IMR-90 (cell line): ENCODE measurements around the gene VAV3. TPM values are rescaled to one million over a fixed set of nuclear protein-coding genes. Genes with fewer than 3 reads are reported as not detected.

ENCODE experiments used
- ATAC-seq: fragments of 200-7000 bp; cut with Tn5 transposase; 2 replicates; pipeline ENCODE4 v1.9.1; 2020; ENCODE audit warnings: low read depth, mild to moderate bottlenecking, moderate library complexity
- BruUV-seq: library from RNA; stranded (reverse); fragments of 400-500 nt; replicated peaks from 2 replicates; lab custom pipeline; 2021; lab: Mats Ljungman, UMichigan
- CTCF ChIA-PET: fragments of 300-600 bp; formaldehyde crosslinking; extraction: SDS; loops from one replicate; lab custom pipeline; 2021; ENCODE audit warnings: antibody characterized with exemption; lab: Yijun Ruan, JAX
- POLR2A ChIA-PET: fragments of 300-600 bp; sonication (Branson Sonifier 250); formaldehyde crosslinking; loops from one replicate; lab custom pipeline; 2022; ENCODE audit warnings: antibody characterized with exemption; ENCODE audit not compliant: unreplicated experiment; lab: Charles Lee
- DNase-seq: peaks from one replicate; pipeline ENCODE4 v3.0.0; 2013
- H2AFZ ChIP-seq: replicated peaks from 2 replicates; pipeline ENCODE3; 2013; ENCODE audit warnings: low read length, mild to moderate bottlenecking; ENCODE audit not compliant: poor library complexity
- H2AK5ac ChIP-seq: 2 replicates; pipeline ENCODE4 v1.6.1; 2013; ENCODE audit warnings: low read depth, low read length, inconsistent platforms
- H2AK9ac ChIP-seq: replicated peaks from 2 replicates; pipeline ENCODE3; 2013; ENCODE audit warnings: mild to moderate bottlenecking, low read depth, low read length, moderate library complexity; ENCODE audit not compliant: poor library complexity
- H2BK120ac ChIP-seq: 2 replicates; pipeline ENCODE4 v1.6.1; 2013; ENCODE audit warnings: low read depth, low read length, inconsistent platforms
- H2BK15ac ChIP-seq: 3 replicates; pipeline ENCODE4 v1.6.1; 2013; ENCODE audit warnings: low read depth, low read length, inconsistent platforms
- H2BK20ac ChIP-seq: 2 replicates; pipeline ENCODE4 v1.6.1; 2013; ENCODE audit warnings: low read depth, mild to moderate bottlenecking, inconsistent platforms, low read length, moderate library complexity
- H2BK5ac ChIP-seq: 2 replicates; pipeline ENCODE4 v1.6.1; 2013; ENCODE audit warnings: mild to moderate bottlenecking, low read depth, low read length, inconsistent platforms; ENCODE audit not compliant: poor library complexity, severe bottlenecking
- H3K14ac ChIP-seq: replicated peaks from 2 replicates; pipeline ENCODE4 v1.6.1; 2013; ENCODE audit warnings: low read depth, low read length, inconsistent platforms
- H3K18ac ChIP-seq: 2 replicates; pipeline ENCODE4 v1.6.1; 2013; ENCODE audit warnings: low read depth, low read length, control low read depth
- H3K23ac ChIP-seq: 2 replicates; pipeline ENCODE4 v1.6.1; 2013; ENCODE audit warnings: low read depth, low read length, inconsistent platforms
- H3K27ac ChIP-seq: 2 replicates; pipeline ENCODE4 v1.5.1; 2013; ENCODE audit warnings: mild to moderate bottlenecking, control low read depth, low read length; ENCODE audit not compliant: insufficient read depth
- H3K27me3 ChIP-seq: 2 replicates; pipeline ENCODE4 v1.6.1; 2013; ENCODE audit warnings: low read length; ENCODE audit not compliant: control insufficient read depth, insufficient read depth
- H3K36me3 ChIP-seq: 2 replicates; pipeline ENCODE4 v1.6.1; 2013; ENCODE audit warnings: low read length, mixed read lengths; ENCODE audit not compliant: control insufficient read depth, insufficient read depth
- H3K4ac ChIP-seq: 2 replicates; pipeline ENCODE4 v1.6.1; 2013; ENCODE audit warnings: low read depth, low read length, inconsistent platforms
- H3K4me1 ChIP-seq: 2 replicates; pipeline ENCODE4 v1.6.1; 2013; ENCODE audit warnings: low read length, mixed read lengths; ENCODE audit not compliant: control insufficient read depth, insufficient read depth
- H3K4me2 ChIP-seq: 2 replicates; pipeline ENCODE4 v1.6.1; 2013; ENCODE audit warnings: low read depth, mild to moderate bottlenecking, control low read depth, low read length, moderate library complexity
- H3K4me3 ChIP-seq: 2 replicates; pipeline ENCODE4 v1.5.1; 2013; ENCODE audit warnings: low read depth, mild to moderate bottlenecking, control low read depth, low read length, moderate library complexity; ENCODE audit not compliant: insufficient read depth
- H3K56ac ChIP-seq: 2 replicates; pipeline ENCODE4 v1.6.1; 2013; ENCODE audit warnings: low read length, inconsistent platforms; ENCODE audit not compliant: insufficient read depth; ENCODE audit errors: extremely low read depth
- H3K79me1 ChIP-seq, 2 experiments: 2 replicates each; pipeline ENCODE4 v1.6.1; 2013; ENCODE audit warnings: low read length in 2 of 2, inconsistent platforms in 1 of 2, low read depth in 1 of 2
- H3K9ac ChIP-seq: 2 replicates; pipeline ENCODE4 v1.6.1; 2013; ENCODE audit warnings: low read depth, low read length, control low read depth
- H3K9me1 ChIP-seq: 2 replicates; pipeline ENCODE4 v1.6.1; 2013; ENCODE audit warnings: low read length, inconsistent platforms; ENCODE audit not compliant: insufficient read depth
- H3K9me3 ChIP-seq: 2 replicates; pipeline ENCODE4 v1.6.1; 2013; ENCODE audit warnings: low read length; ENCODE audit not compliant: control insufficient read depth, insufficient read depth
- H4K20me1 ChIP-seq: 2 replicates; pipeline ENCODE4 v1.6.1; 2013; ENCODE audit warnings: low read length, inconsistent platforms; ENCODE audit not compliant: insufficient read depth
- H4K5ac ChIP-seq: 2 replicates; pipeline ENCODE4 v1.6.1; 2013; ENCODE audit warnings: mild to moderate bottlenecking, low read depth, low read length, control low read depth
- H4K8ac ChIP-seq, 2 experiments: 2 replicates each; pipeline ENCODE4 v1.6.1; 2013; ENCODE audit warnings: low read depth in 2 of 2, low read length in 2 of 2, control low read depth in 1 of 2, inconsistent platforms in 1 of 2
- H4K91ac ChIP-seq: 2 replicates; pipeline ENCODE4 v1.6.1; 2013; ENCODE audit warnings: low read depth, low read length, inconsistent platforms; ENCODE audit not compliant: insufficient read depth
- CEBPB ChIP-seq: IDR thresholded peaks from 2 replicates; pipeline ENCODE4 v1.6.1; 2012; ENCODE audit warnings: low read depth, low read length, improper control_type of control experiment
- CHD1 ChIP-seq: IDR thresholded peaks from 2 replicates; pipeline ENCODE4 v1.6.1; 2012; ENCODE audit warnings: low read depth, low read length, improper control_type of control experiment
- FOS ChIP-seq: fragments of 150-350 bp; IDR thresholded peaks from 2 replicates; pipeline ENCODE4 v1.6.1; 2016; ENCODE audit warnings: low read depth, low read length
- MAFK ChIP-seq: IDR thresholded peaks from 2 replicates; pipeline ENCODE4 v1.6.1; 2012; ENCODE audit warnings: low read depth, low read length, improper control_type of control experiment
- MAZ ChIP-seq: IDR thresholded peaks from 2 replicates; pipeline ENCODE4 v1.6.1; 2012; ENCODE audit warnings: low read depth, mild to moderate bottlenecking, low read length, improper control_type of control experiment, moderate library complexity, borderline replicate concordance
- MXI1 ChIP-seq: IDR thresholded peaks from 2 replicates; pipeline ENCODE4 v1.6.1; 2012; ENCODE audit warnings: low read depth, mild to moderate bottlenecking, low read length, moderate library complexity, borderline replicate concordance
- POLR2A ChIP-seq: IDR thresholded peaks from 2 replicates; pipeline ENCODE4 v1.6.1; 2012; ENCODE audit warnings: mild to moderate bottlenecking, low read depth, low read length
- RAD21 ChIP-seq: IDR thresholded peaks from 2 replicates; pipeline ENCODE4 v1.6.1; 2012; ENCODE audit warnings: low read length, improper control_type of control experiment
- USF2 ChIP-seq: fragments of 150-350 bp; IDR thresholded peaks from 2 replicates; pipeline ENCODE4 v1.6.1; 2017; ENCODE audit warnings: mild to moderate bottlenecking, antibody characterized with exemption, low read length, low read depth
- WGBS, 2 experiments: methylation state at CpG; one replicate each; pipeline versions ENCODE4 v1.1.5 to v1.1.7; 2013; ENCODE audit warnings: missing lambda C conversion rate in 2 of 2; ENCODE audit not compliant: insufficient read length in 1 of 2; ENCODE audit errors: extremely low coverage in 2 of 2; 5-methylcytosine and 5-hydroxymethylcytosine counted together
- dilution Hi-C: fragments of 300-500 bp; cut with HindIII; formaldehyde crosslinking; loops from one replicate; pipeline ENCODE4 v1.14.3; 2018; ENCODE audit warnings: low sequenced_read_pairs; ENCODE audit not compliant: unreplicated experiment
- in situ Hi-C: fragments of 300-500 bp; cut with MboI; formaldehyde crosslinking; loops from 3 replicates; pipeline ENCODE4 v1.14.3; 2019; ENCODE audit warnings: low sequenced_read_pairs, inconsistent platforms, mixed read lengths
- intact Hi-C: fragments of 100-400 bp; cut with micrococcal nuclease; formaldehyde crosslinking; loops from 2 replicates; pipeline ENCODE4 v1.10.0; 2022
- polyA plus RNA-seq, 3 experiments: library from polyadenylated mRNA; depleted of rRNA; stranded (reverse); fragments of >200 nt; gene quantifications; 2 replicates each; pipeline ENCODE4 v1.2.3, GENCODE V29; 2012; ENCODE audit warnings: low replicate concordance in 1 of 3
- total RNA-seq: library from RNA; depleted of rRNA; stranded (reverse); fragments of >200 nt; gene quantifications from 2 replicates; pipeline ENCODE4 v1.2.3, GENCODE V29; 2012

Gene VAV3
- total and polyA plus RNA-seq, 2 of the 4 experiments (the other 2 are of a cell fraction) = 0.12 to 0.18 TPM

GRCh38 chr1:107661158-107661557, 303.8 kb downstream of the VAV3 start:
- Histone ChIP-seq H3K36me3 (no peaks in the 10 kb centered on the region), H4K20me1 (no peaks in the 10 kb centered on the region), H2AFZ (no peak overlapping the region), H2BK20ac (no peak overlapping the region), H3K4ac (no peak overlapping the region), H3K79me1 (no peaks in the 10 kb centered on the region), H3K4me2 (no peak overlapping the region), H3K4me3 (no peak overlapping the region), H2BK15ac (no peak overlapping the region), H3K18ac (no peak overlapping the region), H2AK5ac (no peak overlapping the region), H3K4me1 (no peaks in the 10 kb centered on the region), H3K27ac (no peak overlapping the region), H3K56ac (no peak overlapping the region), H4K5ac (no peak overlapping the region), H3K23ac (no peak overlapping the region), H2AK9ac (no peak overlapping the region), H3K9me1 (no peaks in the 10 kb centered on the region), H4K8ac (no peak overlapping the region), H3K9me3 (no peaks in the 10 kb centered on the region), H3K9ac (no peak overlapping the region), H3K27me3 (no peaks in the 10 kb centered on the region), H3K14ac (no peak overlapping the region), H2BK5ac (no peak overlapping the region), H2BK120ac (no peak overlapping the region), H4K91ac (no peak overlapping the region)
- intact Hi-C loops = no loop called here
- ATAC-seq (no peak), DNase-seq (no peak)
- ChIA-PET POLR2A (no interaction called here), CTCF (no interaction called here)
- TF ChIP-seq RAD21 (no peak), MAFK (no peak), CEBPB (no peak), MXI1 (no peak), FOS (no peak), USF2 (no peak), CHD1 (no peak), MAZ (no peak), POLR2A (no peak)
- WGBS, 2 experiments = 63% methylated on average over 1 of the region's 7 CpGs; no CpG with 5 or more reads in 1 of the 2 experiments
- no TSS peak for BruUV-seq
- in situ Hi-C loops = no loop called here
- dilution Hi-C loops = no loop called here
